Loucy (cell line): Measurements from ENCODE around the gene CARD9.

ENCODE experiments used
- H2AFZ ChIP-seq: fragments of 200-600 bp; sonication (generic); 2 replicates; pipeline ENCODE4 v1.6.0; 2016; ENCODE audit warnings: antibody characterized with exemption, mild to moderate bottlenecking, low read length, moderate library complexity
- H3F3A ChIP-seq: fragments of 200-600 bp; 2 replicates; pipeline ENCODE4 v1.6.0; 2016; ENCODE audit warnings: antibody characterized with exemption, low read depth, mild to moderate bottlenecking
- H3K27me3 ChIP-seq: fragments of 200-600 bp; sonication (generic); 2 replicates; pipeline ENCODE4 v1.6.1; 2014; ENCODE audit warnings: low read length, mild to moderate bottlenecking; ENCODE audit not compliant: insufficient read depth, poor library complexity, severe bottlenecking
- H3K36me3 ChIP-seq: fragments of 200-600 bp; sonication (generic); 2 replicates; pipeline ENCODE4 v1.6.1; 2016; ENCODE audit warnings: low read length; ENCODE audit not compliant: insufficient read depth
- H3K4me1 ChIP-seq: fragments of 200-600 bp; sonication (generic); 2 replicates; pipeline ENCODE4 v1.5.1; 2014; ENCODE audit warnings: low read length, mild to moderate bottlenecking; ENCODE audit not compliant: insufficient read depth, poor library complexity, severe bottlenecking
- H3K4me2 ChIP-seq: fragments of 200-600 bp; sonication (generic); 2 replicates; pipeline ENCODE4 v1.6.0; 2014; ENCODE audit warnings: antibody characterized with exemption, low read length, low read depth, mild to moderate bottlenecking; ENCODE audit not compliant: poor library complexity, severe bottlenecking
- H3K4me3 ChIP-seq: fragments of 200-600 bp; sonication (generic); 2 replicates; pipeline ENCODE4 v1.5.1; 2014; ENCODE audit warnings: low read length, mild to moderate bottlenecking, mixed read lengths; ENCODE audit not compliant: poor library complexity, severe bottlenecking
- H3K79me2 ChIP-seq: fragments of 200-600 bp; sonication (generic); 2 replicates; pipeline ENCODE4 v1.6.1; 2014; ENCODE audit warnings: low read length; ENCODE audit not compliant: insufficient read depth
- H3K9ac ChIP-seq: fragments of 200-600 bp; sonication (generic); 2 replicates; pipeline ENCODE4 v1.6.0; 2014; ENCODE audit warnings: mild to moderate bottlenecking, low read depth, low read length, moderate library complexity; ENCODE audit not compliant: poor library complexity, severe bottlenecking
- H3K9me2 ChIP-seq: fragments of 200-600 bp; sonication (generic); replicated peaks from 2 replicates; pipeline ENCODE4 v1.6.1; 2016; ENCODE audit warnings: low read depth, low read length, mixed read lengths
- H3K9me3 ChIP-seq: fragments of 200-600 bp; sonication (generic); 2 replicates; pipeline ENCODE4 v1.6.1; 2014; ENCODE audit warnings: mild to moderate bottlenecking, antibody characterized with exemption, low read length, low read depth; ENCODE audit not compliant: insufficient read depth
- H4K20me1 ChIP-seq: fragments of 200-600 bp; sonication (generic); 2 replicates; pipeline ENCODE4 v1.6.0; 2014; ENCODE audit warnings: antibody characterized with exemption, low read length, mild to moderate bottlenecking; ENCODE audit not compliant: insufficient read depth, poor library complexity, severe bottlenecking
- EZH2phosphoT487 ChIP-seq: fragments of 200-600 bp; IDR thresholded peaks from 2 replicates; pipeline ENCODE4 v1.6.1; 2018; ENCODE audit warnings: antibody characterized with exemption, mild to moderate bottlenecking, moderate library complexity, borderline replicate concordance
- TF ChIP-seq, protein P1 (sequence below): fragments of 200-600 bp; sonication (generic); conservative IDR thresholded peaks from 2 replicates; pipeline ENCODE4 v1.5.1; 2014; ENCODE audit warnings: mild to moderate bottlenecking, antibody characterized with exemption, low read length

CARD9 gene

GRCh38 chr9:136341769-136342168 lies 31.7 kb downstream of the CARD9 start:
- no peaks in the 10 kb centered on the region for H4K20me1 ChIP-seq
- no peaks in the 10 kb centered on the region for H3K27me3 ChIP-seq
- no peaks in the 10 kb centered on the region for H3K79me2 ChIP-seq
- no peak overlapping the region for H2AFZ ChIP-seq
- H3F3A ChIP-seq: no peaks in the 10 kb centered on the region
- no peaks in the 10 kb centered on the region for H3K9me2 ChIP-seq
- H3K36me3 ChIP-seq: no peaks in the 10 kb centered on the region
- no peak overlapping the region for H3K4me2 ChIP-seq
- no peak overlapping the region for H3K4me3 ChIP-seq
- H3K9me3 ChIP-seq: no peaks in the 10 kb centered on the region
- no peaks in the 10 kb centered on the region for H3K4me1 ChIP-seq
- TF ChIP-seq, protein P1, sequence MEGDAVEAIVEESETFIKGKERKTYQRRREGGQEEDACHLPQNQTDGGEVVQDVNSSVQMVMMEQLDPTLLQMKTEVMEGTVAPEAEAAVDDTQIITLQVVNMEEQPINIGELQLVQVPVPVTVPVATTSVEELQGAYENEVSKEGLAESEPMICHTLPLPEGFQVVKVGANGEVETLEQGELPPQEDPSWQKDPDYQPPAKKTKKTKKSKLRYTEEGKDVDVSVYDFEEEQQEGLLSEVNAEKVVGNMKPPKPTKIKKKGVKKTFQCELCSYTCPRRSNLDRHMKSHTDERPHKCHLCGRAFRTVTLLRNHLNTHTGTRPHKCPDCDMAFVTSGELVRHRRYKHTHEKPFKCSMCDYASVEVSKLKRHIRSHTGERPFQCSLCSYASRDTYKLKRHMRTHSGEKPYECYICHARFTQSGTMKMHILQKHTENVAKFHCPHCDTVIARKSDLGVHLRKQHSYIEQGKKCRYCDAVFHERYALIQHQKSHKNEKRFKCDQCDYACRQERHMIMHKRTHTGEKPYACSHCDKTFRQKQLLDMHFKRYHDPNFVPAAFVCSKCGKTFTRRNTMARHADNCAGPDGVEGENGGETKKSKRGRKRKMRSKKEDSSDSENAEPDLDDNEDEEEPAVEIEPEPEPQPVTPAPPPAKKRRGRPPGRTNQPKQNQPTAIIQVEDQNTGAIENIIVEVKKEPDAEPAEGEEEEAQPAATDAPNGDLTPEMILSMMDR: no peak
- no peak for TF ChIP-seq EZH2phosphoT487
- no peak overlapping the region for H3K9ac ChIP-seq

- H3K4me2 ChIP-seq: no peak overlapping the region
Measured at GRCh38 chr9:136341042-136341655, 32.3 kb downstream of the CARD9 start.

GRCh38 chr9:136340356-136341041 lies 33.0 kb downstream of the CARD9 start:
- no peaks in the 10 kb centered on the region for H3K79me2 ChIP-seq
- no peaks in the 10 kb centered on the region for H3F3A ChIP-seq
- H3K9me3 ChIP-seq: no peaks in the 10 kb centered on the region
- no peak overlapping the region for H2AFZ ChIP-seq
- no peaks in the 10 kb centered on the region for H3K36me3 ChIP-seq
- no peak overlapping the region for H3K9ac ChIP-seq
- no peaks in the 10 kb centered on the region for H3K27me3 ChIP-seq
- no peaks in the 10 kb centered on the region for H4K20me1 ChIP-seq
- no peaks in the 10 kb centered on the region for H3K9me2 ChIP-seq
- TF ChIP-seq, protein P1: no peak
- TF ChIP-seq EZH2phosphoT487: no peak
- no peak overlapping the region for H3K4me2 ChIP-seq
- H3K4me1 ChIP-seq: no peaks in the 10 kb centered on the region
- no peak overlapping the region for H3K4me3 ChIP-seq

More at GRCh38 chr9:136341042-136341655, 32.3 kb downstream of the CARD9 start:
- Histone ChIP-seq H2AFZ (no peak overlapping the region), H3K9me3 (no peaks in the 10 kb centered on the region), H3K79me2 (no peaks in the 10 kb centered on the region), H3K9ac (no peak overlapping the region), H3K36me3 (no peaks in the 10 kb centered on the region), H3K4me3 (no peak overlapping the region), H3K27me3 (no peaks in the 10 kb centered on the region), H3F3A (no peaks in the 10 kb centered on the region), H3K9me2 (no peaks in the 10 kb centered on the region), H3K4me1 (no peaks in the 10 kb centered on the region), H4K20me1 (no peaks in the 10 kb centered on the region)
- TF ChIP-seq, protein P1: no peak
- no peak for TF ChIP-seq EZH2phosphoT487
